GM21619 (cell line): ENCODE measurements around the gene NBAS.
A peak's percentile ranks its signal among the peaks of the same experiment; 100 is the strongest.
"Not testable (repeated sequence)": the region's sequence is repeated elsewhere in the genome, so short reads cannot be mapped to it uniquely, and the experiment has no call there.

Source experiments
- ATAC-seq: cut with Tn5 transposase; IDR thresholded peaks from one replicate; pipeline ENCODE4 v1.9.1; 2021; ENCODE audit not compliant: unreplicated experiment

The NBAS gene

GRCh38 chr2:15323227-15323626 is 237.9 kb downstream of the NBAS start:
- ATAC-seq: no peak

DNA sequence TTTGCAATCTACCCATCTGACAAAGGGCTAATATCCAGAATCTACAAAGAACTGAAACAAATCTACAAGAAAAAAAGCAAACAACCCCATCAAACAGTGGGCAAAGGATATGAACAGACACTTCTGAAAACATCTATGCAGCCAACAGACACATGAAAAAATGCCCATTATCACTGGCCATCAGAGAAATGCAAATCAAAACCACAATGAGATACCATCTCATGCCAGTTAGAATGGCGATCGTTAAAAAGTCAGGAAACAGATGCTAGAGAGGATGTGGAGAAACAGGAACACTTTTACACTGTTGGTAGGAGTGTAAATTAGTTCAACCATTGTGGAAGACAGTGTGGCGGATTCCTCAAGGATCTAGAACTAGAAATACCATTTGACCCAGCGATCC is 239.7 kb downstream of the NBAS start:
- ATAC-seq: not testable (repeated sequence)

GRCh38 chr2:15316370-15316814 is 244.7 kb downstream of the NBAS start:
- ATAC-seq: no peak

DNA sequence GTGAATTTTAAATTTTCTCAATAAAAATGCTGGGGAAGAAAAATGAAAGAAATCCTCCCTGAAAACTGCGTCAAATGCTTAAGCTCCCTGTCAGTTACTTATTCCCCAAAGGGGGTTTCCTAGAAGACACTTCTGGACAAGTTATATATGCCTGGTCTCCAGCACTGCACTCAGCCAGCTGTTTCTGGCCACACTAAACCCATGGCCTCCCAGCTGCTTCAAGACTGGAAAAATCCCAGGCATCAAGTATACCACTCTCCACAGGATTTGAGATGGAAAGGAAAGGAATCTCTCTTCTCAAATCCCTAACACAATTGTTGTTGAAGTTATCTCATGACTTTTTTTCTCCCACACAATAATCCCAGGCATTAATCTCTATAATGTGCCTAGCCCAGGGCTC is 245.7 kb downstream of the NBAS start:
- no peak for ATAC-seq

DNA sequence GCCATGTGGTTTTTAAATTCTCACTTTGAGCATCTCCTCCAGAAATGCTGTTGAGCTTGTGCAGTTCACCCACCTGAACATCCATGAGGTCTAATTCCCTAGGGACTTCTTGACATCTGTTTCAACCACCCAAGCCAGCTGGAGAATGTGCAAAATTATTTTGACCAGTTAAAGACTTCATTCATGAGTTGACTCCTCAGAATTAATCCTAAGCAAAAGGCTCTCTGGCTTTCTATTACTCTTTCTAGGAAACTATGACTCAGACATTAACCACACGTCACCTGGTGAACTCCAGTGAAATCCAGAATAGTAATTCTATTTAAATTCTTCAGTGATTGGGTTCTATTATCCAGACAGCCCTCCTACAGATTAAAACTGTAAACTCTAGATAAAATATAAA is 247.5 kb downstream of the NBAS start:
- ATAC-seq: peak; percentile 68

DNA sequence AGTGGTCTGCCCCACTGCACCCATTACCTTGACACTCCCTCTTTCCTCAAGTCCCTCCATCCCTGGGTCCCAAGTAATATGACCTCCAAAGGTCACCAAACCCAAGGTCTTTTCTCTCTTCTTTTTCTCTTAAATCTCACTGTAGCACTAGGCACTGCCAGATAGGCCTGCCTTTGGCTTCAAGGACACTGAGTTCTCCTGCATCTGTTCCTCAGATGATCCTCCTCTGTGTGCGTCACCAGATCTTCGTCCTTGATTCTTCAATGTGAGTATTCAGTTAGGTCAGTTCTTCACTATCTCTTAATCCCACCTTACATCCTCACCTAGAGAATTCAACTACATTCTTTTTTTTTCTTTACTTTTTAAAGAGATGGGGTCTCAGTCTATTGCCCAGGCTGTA is 249.2 kb downstream of the NBAS start:
- ATAC-seq: no peak

DNA sequence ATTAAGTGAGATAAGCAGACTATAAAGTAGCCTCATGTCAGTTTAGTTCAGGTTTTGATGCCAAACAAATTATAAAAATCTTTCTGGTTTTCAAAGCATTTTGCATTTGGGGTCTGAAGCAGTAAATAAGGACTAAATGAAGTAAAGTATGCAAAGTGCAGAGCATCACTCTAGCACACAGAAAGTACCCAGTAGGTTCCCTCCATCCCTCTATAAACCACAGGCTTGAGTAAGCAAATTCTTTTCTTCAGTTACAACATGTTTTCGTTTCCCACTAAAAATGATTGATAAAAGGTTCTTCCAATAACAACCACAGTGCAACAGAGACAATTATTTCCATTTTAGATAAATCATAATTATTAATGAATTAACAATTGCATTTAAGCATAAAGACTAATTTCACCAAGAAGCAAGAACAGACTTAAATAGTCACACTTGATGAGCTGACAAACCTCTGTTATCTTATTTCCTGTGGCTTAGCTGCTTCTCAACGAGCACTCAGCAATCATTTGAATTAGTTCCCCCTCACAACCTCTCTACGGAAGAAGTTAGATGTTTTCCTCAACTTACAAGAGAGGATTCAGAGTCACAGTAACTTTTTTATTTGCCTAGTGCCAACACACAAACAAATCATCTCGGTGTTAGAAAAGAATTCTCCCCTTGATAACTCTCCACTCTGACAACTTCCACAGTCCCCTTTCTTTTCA is 249.8 kb downstream of the NBAS start:
- ATAC-seq: peak; percentile 62

GRCh38 chr2:15307526-15307925 is 253.6 kb downstream of the NBAS start:
- no peak for ATAC-seq

- ATAC-seq: no peak
Measured at GRCh38 chr2:15306706-15307105, 254.4 kb downstream of the NBAS start.

- ATAC-seq: no peak
Measured at GRCh38 chr2:15303874-15304273, 257.3 kb downstream of the NBAS start.

DNA sequence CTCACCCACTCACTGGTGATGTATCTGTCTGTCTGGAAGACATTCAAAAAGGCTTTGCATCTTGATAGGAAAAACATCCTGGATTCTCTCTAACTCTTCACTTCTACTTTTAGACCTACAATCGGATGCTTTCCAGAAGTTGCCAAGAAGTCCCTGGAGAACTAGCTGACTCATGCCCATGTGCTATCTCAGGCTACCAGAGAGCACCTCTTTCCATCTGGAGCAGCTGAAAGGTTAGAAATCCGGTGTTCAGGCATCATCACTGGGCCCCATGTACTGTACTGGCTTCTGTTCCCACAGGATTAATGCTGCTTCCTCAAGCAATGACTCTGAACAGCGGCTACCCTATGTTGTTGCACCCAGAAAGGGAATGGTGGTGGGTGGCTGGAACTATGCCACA is 259.0 kb downstream of the NBAS start:
- ATAC-seq: no peak

GRCh38 chr2:15300624-15301573 is 260.2 kb downstream of the NBAS start:
- no peak for ATAC-seq

GRCh38 chr2:15299904-15300520 is 261.1 kb downstream of the NBAS start:
- ATAC-seq: no peak

DNA sequence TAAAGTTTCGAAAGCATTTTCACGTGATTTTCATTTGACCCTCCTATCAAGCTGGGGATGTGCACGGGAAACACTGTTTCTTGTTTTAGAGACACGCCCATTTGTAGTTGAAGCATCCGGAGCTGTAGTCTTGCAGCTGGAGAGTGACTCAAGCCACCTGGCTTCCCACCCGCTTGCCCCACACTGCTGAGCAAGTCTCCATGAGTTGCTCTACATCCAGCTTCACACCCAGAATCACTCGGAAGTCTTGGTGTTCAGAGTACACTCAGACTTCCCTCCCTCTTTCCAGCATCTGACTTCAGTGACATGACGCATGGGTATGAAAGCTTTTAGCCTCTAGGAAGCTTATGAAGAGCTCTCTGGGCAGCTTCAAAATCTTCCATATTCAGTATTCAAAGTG is 262.4 kb downstream of the NBAS start:
- ATAC-seq: no peak

GRCh38 chr2:15293262-15293937 is 267.7 kb downstream of the NBAS start:
- ATAC-seq: peak; percentile 86

- no peak for ATAC-seq
Measured at GRCh38 chr2:15287447-15288184, 273.5 kb downstream of the NBAS start.

DNA sequence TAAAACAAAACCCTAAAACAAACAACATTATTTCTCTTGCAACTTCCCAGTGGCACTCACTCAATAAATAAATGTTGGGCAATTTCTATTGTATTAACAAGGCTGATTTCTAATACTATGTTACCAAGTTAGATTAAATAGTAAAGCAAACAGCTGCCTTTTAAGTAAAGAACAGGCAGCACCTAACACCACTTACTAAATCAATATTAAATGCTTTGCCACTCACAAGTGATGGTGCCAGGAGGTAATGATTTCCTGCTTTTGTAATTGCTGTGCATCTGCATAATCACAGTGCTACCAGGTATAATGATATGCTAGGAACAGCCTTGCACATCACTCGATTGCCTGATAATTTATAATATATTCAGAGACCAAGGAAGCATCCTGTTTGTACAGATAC is 276.5 kb downstream of the NBAS start:
- no peak for ATAC-seq

DNA sequence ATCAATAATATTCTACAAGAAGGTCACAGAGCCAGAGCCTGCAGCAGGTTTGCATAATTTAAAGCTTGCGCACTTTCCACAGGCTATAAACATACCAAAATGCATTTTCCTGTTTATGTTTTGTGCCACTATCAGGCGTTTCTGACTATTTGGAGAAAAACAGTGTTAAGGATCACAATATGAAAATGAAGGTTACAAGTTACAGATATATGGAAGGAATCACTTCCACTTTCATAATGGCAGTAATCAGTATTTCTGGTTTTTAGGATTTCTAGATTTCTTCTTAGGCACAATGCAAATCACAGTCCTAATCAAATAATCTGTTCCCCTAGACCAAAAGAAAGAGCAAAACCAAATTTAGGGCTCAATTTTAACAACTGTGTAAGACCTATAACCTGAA is 279.5 kb downstream of the NBAS start:
- no peak for ATAC-seq

GRCh38 chr2:15279201-15279876 is 281.8 kb downstream of the NBAS start:
- ATAC-seq: no peak

DNA sequence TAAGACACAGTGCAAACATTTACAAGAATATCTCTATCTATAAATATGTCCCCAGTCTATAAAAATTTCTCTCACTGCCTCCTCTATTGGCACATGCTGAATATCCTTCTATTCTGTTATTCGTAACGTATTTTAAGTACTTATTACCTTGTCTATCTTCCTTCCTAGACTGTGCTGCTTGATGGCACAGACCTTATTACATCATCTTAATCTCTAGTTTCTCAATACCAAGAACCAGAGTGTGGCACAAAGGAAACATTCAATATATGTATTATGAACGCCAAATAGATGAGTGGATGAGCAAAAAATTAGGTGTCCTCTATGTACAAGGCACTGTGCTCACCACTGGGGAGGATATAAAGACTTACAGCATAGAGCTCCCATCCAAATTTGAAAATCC is 282.8 kb downstream of the NBAS start:
- no peak for ATAC-seq
